Suprapubic skin (tissue), 3 donors: ENCODE data around the gene PPP2R5C.

Experiments used
- CTCF ChIP-seq, 2 donors: fragments of 200-600 bp in 1 of 2; fragments of 450-650 bp in 1 of 2; sonication (generic) in 1 of 2; IDR thresholded peaks; one replicate each; pipeline ENCODE4 v1.5.1; 2016 to 2019; ENCODE audit warnings: antibody characterized with exemption in 2 of 2, mild to moderate bottlenecking in 1 of 2, moderate library complexity in 1 of 2
- POLR2AphosphoS5 ChIP-seq, 3 donors: sonication (generic); formaldehyde crosslinking; IDR thresholded peaks; one replicate each; pipeline ENCODE4 v1.6.1; 2017; ENCODE audit warnings: antibody characterized with exemption in 3 of 3

- TF ChIP-seq CTCF (IDR thresholded peaks at IDR 0.05) (no peak), POLR2AphosphoS5 (IDR thresholded peaks at IDR 0.05) (no peak)
Observed at GRCh38 chr14:101858791-101859537, 97.5 kb downstream of the PPP2R5C start.
